GM21367 (cell line): Measurements from ENCODE around the gene UNC5B.
"Not testable (repeated sequence)": the region's sequence is repeated elsewhere in the genome, so short reads cannot be mapped to it uniquely, and the experiment has no call there.

Source experiments
- ATAC-seq: cut with Tn5 transposase; IDR thresholded peaks from one replicate; pipeline ENCODE4 v1.9.1; 2021; ENCODE audit not compliant: unreplicated experiment

UNC5B gene

GRCh38 chr10:71295641-71296040, 83.3 kb downstream of the UNC5B start:
- ATAC-seq = no peak

GRCh38 chr10:71296086-71296485, 83.7 kb downstream of the UNC5B start:
- ATAC-seq = no peak

GRCh38 chr10:71296811-71297210, 84.4 kb downstream of the UNC5B start:
- not testable (repeated sequence) for ATAC-seq

- ATAC-seq = no peak
Observed at GRCh38 chr10:71297343-71297742, 85.0 kb downstream of the UNC5B start.

GRCh38 chr10:71299071-71299785, 86.9 kb downstream of the UNC5B start:
- ATAC-seq = no peak

- no peak for ATAC-seq
Observed at GRCh38 chr10:71300555-71301370, 88.4 kb downstream of the UNC5B start.

- ATAC-seq = no peak
Observed at GRCh38 chr10:71301371-71301916, 89.1 kb downstream of the UNC5B start.

GRCh38 chr10:71302451-71302850, 90.1 kb downstream of the UNC5B start:
- no peak for ATAC-seq

GRCh38 chr10:71302874-71303568, 90.7 kb downstream of the UNC5B start:
- no peak for ATAC-seq

- no peak for ATAC-seq
Observed at GRCh38 chr10:71303569-71303907, 91.2 kb downstream of the UNC5B start.

- no peak for ATAC-seq
Observed at GRCh38 chr10:71304914-71305313, 92.5 kb downstream of the UNC5B start.

- no peak for ATAC-seq
Observed at GRCh38 chr10:71306979-71307378, 94.6 kb downstream of the UNC5B start.

- ATAC-seq = no peak
Observed at GRCh38 chr10:71307469-71308085, 95.2 kb downstream of the UNC5B start.

GRCh38 chr10:71308244-71308643, 95.9 kb downstream of the UNC5B start:
- ATAC-seq = no peak

- ATAC-seq = no peak
Observed at GRCh38 chr10:71308985-71309384, 96.6 kb downstream of the UNC5B start.

- no peak for ATAC-seq
Observed at GRCh38 chr10:71309919-71310318, 97.5 kb downstream of the UNC5B start.

GRCh38 chr10:71312220-71312619, 99.8 kb downstream of the UNC5B start:
- no peak for ATAC-seq

GRCh38 chr10:71312811-71313789, 100.7 kb downstream of the UNC5B start:
- no peak for ATAC-seq

- ATAC-seq = no peak
Observed at GRCh38 chr10:71314028-71314693, 101.8 kb downstream of the UNC5B start.
